ENCODE results near the gene GZF1.

- TF ChIP-seq, protein P1, sequence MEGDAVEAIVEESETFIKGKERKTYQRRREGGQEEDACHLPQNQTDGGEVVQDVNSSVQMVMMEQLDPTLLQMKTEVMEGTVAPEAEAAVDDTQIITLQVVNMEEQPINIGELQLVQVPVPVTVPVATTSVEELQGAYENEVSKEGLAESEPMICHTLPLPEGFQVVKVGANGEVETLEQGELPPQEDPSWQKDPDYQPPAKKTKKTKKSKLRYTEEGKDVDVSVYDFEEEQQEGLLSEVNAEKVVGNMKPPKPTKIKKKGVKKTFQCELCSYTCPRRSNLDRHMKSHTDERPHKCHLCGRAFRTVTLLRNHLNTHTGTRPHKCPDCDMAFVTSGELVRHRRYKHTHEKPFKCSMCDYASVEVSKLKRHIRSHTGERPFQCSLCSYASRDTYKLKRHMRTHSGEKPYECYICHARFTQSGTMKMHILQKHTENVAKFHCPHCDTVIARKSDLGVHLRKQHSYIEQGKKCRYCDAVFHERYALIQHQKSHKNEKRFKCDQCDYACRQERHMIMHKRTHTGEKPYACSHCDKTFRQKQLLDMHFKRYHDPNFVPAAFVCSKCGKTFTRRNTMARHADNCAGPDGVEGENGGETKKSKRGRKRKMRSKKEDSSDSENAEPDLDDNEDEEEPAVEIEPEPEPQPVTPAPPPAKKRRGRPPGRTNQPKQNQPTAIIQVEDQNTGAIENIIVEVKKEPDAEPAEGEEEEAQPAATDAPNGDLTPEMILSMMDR (IDR thresholded peaks at IDR 0.05): no peak
- TF ChIP-seq POLR2A (IDR thresholded peaks at IDR 0.05): no peak
These were observed 43.6 kb upstream of the GZF1 start for GRCh38 chr20:23318347-23318746.

All from adrenal gland (tissue), 5 donors.